GM18499 (cell line): ENCODE measurements around the gene HOXC11.

ENCODE experiments used
- ATAC-seq: cut with Tn5 transposase; IDR thresholded peaks from one replicate; pipeline ENCODE4 v1.9.1; 2021; ENCODE audit warnings: moderate number of reproducible peaks; ENCODE audit not compliant: insufficient read depth, unreplicated experiment

Gene HOXC11

DNA sequence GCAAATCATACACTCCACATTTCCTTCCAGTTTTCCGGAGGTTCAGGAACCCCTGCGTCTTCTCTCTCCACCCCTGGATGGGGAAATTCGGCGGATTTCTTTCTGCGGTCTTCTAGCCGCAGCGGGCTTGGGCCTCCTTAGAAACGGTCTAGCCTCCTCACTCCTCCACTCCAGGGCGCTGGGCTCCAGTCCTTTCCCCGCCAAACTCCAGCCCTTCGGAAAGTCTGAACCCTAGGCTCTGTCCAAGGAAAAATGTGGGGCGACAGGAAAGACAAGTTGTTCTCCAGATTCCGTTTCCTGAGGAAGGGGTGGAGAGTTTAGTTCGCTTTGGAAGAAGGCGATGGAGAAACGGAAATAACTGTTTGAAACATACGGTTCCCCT lies 10.6 kb downstream of the HOXC11 start:
- ATAC-seq, result no peak

GRCh38 chr12:53983950-53984572 lies 11.1 kb downstream of the HOXC11 start:
- ATAC-seq, result no peak

GRCh38 chr12:53984901-53985691 lies 12.2 kb downstream of the HOXC11 start, which contains the start of gene HOXC10:
TSS of gene HOXC10 (plus strand) at chr12:53985146. CDS start at chr12:53985260, 114 bp downstream.
- ATAC-seq, result no peak

DNA sequence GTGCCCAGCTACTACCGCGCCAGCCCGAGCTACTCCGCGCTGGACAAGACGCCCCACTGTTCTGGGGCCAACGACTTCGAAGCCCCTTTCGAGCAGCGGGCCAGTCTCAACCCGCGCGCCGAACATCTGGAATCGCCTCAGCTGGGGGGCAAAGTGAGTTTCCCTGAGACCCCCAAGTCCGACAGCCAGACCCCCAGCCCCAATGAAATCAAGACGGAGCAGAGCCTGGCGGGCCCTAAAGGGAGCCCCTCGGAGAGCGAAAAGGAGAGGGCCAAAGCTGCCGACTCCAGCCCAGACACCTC lies 12.7 kb downstream of the HOXC11 start:
- no peak for ATAC-seq

DNA sequence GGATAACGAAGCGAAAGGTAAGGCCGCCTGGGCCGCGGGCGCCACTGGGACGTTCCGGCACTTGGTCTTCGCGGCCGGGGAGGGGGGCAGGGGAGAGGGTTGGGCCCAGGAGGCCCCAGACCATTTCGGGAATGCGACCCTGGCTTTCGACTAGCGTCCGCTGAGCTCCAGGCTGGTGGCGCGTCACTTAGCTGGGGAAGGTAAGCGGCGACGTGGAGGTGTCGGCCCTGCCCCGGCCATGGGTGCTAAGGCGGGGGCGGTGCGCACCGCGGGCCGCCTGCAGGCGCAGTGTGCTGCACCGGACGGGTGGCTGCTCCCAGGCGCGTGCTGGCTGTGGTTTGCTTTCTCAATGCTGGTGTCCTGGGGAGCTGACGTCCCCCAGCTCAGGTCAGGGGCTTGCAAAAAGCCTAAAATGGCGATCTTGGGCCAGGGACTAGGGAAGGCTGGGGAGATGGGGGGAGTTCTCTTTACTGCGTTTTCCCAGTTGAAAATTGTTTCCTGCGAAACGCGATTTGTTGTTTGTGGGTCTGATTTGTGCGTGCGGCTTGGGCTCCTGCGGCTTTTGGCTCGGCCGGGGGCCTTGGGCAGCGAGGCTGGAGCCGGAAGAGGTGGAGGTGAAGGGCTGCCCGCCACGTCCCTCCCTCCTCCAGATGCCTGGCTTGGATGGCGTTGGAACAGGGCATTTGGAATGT lies 13.2 kb downstream of the HOXC11 start:
- ATAC-seq, result no peak

- no peak for ATAC-seq
Observed at GRCh38 chr12:53986686-53987483, 14.0 kb downstream of the HOXC11 start.

DNA sequence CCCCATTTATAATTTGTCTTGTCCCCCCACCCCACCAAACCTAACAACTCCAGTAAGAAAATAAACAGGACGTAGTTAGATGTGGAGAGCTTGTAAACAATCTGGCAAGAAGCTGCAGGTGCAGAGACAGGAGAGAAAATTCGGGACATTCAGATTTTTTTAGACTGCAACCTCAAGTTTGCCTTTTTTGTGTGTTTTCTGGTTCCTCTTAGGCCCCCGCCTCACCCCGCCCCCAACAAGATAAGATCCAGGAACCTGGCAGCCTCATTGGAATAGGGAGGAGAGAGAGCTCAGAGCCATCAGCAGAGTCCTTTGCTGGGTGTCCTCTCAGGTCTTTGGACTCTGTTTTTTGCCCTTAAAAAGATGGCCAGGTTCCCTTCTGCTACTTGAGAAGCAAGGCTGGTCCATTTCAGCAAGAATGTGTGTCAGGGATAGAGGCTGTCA lies 14.9 kb downstream of the HOXC11 start:
- no peak for ATAC-seq

DNA sequence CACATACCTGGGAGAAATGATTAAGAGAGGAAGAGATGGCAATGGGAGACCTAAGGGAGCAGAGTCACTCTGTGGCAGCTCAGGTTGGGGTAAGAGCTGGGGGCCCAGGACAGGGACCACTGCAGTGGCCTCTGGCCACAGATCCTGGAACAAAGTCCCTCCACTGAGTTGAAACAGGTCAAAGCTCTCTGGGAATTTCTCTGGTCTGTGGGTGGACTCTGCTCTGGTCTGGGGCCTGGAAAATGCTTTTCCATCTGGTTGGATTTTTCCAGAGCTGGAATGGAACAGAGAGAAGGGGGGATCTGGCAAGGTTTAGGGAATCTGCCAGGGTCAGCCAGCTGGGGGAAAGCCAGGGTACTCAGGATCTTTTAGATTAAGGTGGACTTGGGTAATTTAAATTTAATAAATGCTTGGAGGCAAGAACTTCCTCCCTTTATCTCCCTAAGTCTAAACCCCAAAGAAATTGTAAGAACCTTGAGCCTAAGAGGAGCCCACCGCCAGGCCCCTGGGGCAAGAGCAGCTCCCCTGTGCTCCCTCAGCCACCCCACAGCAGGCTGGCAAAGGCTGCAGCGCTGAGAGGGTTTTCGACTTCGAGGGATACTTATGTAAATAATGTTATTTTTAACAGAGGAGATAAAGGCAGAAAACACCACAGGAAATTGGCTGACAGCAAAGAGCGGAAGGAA lies 15.8 kb downstream of the HOXC11 start:
- ATAC-seq, result no peak

DNA sequence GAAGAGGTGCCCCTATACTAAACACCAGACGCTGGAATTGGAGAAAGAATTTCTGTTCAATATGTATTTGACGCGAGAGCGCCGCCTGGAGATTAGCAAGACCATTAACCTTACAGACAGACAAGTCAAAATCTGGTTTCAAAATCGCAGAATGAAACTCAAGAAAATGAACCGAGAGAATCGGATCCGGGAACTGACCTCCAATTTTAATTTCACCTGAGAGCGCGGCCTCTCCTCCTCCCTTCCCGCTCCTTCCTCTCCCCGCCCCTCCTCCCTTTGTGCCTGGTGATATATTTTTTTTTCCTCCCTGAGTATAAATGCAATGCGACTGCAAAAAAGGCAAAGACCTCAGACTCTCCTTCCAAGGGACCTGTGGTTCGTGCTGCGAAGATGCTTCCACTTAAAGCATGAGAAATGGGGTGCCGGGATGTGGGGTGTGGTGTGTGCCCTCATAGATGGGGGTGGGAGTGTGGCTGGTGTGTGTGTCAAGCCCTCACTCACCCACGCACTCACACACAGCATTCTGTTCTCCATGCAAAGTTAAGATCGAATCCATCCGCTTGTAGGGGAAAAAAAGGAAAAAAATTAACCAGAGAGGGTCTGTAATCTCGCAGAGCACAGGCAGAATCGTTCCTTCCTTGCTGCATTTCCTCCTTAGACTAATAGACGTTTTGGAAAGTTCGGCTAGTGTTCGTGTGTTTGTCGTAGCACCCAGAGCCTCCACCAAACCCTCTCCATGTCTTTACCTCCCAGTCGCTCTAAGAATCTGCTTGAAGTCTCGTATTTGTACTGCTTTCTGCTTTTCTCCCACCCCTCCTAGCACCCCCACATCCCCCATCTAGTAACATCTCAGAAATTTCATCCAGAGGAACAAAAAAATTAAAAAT lies 16.5 kb downstream of the HOXC11 start:
- ATAC-seq, result no peak

GRCh38 chr12:53990311-53991076 lies 17.6 kb downstream of the HOXC11 start:
- ATAC-seq, result no peak

GRCh38 chr12:53991077-53991460 lies 18.1 kb downstream of the HOXC11 start:
- no peak for ATAC-seq

DNA sequence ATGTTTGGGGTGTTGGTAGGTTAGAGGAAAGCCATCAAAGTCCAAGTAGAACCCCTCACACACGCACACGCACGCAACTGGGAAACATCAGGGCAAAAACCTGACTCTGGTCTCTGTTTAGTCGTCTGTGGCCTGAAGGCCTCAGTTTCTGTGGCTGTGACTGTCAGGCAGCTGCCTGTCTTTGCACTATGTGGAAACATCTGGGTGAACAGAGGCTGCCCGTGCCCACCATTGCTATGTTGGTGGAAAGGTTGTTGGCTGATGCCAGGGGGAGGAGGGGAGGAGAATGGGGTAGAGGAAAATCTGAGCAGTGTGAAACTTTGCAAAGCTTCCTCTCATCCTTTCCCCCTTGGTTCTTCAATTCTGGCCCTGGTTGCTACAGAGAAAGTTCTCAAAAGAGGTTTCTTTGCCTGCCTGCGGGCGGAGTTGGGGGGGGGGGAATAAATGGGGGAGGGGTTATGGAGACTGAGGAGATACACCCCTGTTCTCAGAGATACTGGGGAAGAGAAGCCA lies 19.5 kb downstream of the HOXC11 start:
- ATAC-seq, result no peak

GRCh38 chr12:53993162-53994008 lies 20.5 kb downstream of the HOXC11 start:
- ATAC-seq, result no peak

- ATAC-seq, result no peak
Observed at GRCh38 chr12:53994009-53994263, 21.0 kb downstream of the HOXC11 start.

DNA sequence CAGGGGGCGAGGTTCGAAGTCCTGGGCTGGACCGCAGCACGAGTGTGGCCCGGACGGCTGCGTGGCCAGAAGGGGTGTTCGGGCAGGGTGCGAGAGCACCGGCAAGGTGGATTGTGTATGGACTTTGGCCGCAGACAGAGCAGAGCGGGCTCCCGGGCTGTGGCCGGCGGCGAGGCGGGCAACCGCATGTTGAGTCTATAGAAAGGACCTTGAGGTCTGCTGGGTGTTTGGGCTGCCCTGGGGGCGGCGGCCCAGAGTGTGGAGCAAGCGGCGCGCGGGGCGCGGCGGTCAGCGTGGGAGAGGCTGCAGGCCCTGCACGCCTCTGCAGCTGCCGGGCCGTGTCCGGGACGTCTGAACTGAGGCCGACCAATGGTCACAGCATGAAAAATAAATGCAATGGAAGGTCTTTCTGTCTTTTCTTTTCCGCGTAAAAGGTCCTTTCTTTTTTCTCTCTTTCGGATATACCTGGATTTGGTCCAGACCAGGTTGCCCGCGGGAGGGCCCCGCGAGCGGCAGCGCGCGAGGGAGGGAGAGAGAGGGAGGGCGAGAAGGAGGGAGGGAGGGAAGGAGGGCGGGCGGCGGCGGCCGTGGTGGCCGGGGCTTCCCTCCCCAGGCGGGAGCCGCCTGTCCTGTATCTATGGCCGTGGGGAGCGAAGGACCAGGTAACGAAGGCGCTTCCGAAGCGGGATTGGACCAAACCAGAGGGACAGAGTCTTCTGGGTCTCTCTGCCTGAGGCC lies 21.5 kb downstream of the HOXC11 start:
- ATAC-seq, result no peak

- ATAC-seq, result no peak
Observed at GRCh38 chr12:53995002-53995377, 22.1 kb downstream of the HOXC11 start.
